GM21423 (cell line): ENCODE data around the gene MDH2.
"Not testable (repeated sequence)": the region's sequence is repeated elsewhere in the genome, so short reads cannot be mapped to it uniquely, and the experiment has no call there.

ENCODE experiments used
- ATAC-seq: cut with Tn5 transposase; IDR thresholded peaks from one replicate; pipeline ENCODE4 v1.9.1; 2021; ENCODE audit warnings: mild to moderate bottlenecking, moderate library complexity; ENCODE audit not compliant: unreplicated experiment

MDH2 gene

DNA sequence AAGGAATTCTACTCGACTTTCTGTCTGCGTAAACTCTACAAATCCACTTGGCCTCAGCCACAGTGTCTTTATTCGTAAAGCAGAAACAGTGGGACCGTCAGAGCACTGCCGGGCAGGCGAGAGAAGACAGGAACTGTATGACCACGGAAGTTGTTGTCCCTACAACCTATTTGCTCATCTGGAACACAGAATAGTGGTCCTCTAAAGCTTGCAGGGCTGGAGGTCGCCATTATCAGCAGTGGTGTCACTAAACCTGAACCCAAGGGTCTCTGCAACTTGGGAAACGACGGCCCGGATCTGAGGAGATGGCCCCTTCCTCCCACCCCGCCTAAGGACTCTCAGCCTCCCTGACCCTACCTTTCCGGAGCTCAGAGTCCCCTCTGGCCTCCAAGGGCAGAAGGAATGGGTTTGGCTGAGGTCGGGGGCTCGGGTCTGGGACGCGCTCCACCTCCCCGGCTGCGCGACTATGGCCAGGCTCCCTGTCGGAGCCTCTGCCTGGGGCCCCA lies 548 bp upstream of the MDH2 start:
- peak; percentile 8 for ATAC-seq

DNA sequence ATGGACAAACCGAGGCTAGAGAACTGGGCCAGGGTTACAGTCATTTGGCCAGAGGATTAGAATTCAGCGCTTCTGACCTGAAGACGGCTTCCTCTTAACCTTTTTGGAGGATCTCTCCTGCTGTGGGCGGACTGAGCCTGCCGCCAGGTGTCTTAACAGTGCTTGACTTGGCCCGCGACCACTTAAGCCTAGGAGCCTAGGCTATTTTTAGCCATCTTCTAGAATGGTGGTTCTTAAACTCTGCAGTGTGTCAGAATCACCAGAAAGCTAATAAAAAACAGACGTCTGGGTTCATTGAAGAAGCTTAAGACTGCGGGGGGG lies 722 bp downstream of the MDH2 start:
- no peak for ATAC-seq

DNA sequence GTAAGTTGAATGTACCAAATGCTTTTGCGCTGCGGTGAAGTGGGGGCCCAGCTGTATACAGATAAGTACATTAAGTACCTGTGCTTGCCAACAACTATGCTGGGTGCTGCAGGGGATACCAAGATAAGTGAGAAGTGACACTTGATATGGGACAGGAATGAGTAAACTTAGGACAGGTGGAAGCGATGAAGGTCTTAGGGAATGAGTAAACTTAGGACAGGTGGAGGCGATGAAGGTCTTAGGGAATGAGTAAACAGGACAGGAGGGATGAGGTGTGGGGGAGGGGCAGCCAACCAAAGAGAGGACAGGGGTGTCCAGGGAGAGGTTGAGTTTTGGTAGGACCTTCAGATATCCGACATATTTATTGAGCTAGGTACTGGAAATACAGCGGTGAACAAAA lies 1.4 kb downstream of the MDH2 start:
- no peak for ATAC-seq

DNA sequence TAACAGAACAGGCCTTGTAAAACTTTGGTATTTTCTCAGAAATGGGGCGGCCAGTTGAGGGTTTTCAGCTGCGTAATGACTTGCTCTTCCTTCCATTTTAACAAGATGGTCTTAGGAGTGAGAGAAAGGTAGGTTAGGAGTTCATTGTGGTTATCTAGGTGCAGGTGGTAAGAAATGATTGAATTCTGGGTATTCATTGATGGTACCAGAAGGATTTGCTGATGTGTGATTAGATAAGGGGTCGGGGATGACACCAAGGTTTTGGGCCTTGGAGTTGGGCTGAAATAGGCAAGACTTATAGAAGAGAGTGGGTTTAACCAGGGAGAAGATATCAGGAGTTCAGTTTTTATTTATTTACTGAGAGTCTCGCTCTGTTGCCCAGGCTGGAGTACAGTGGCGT lies 2.6 kb downstream of the MDH2 start:
- ATAC-seq = no peak

DNA sequence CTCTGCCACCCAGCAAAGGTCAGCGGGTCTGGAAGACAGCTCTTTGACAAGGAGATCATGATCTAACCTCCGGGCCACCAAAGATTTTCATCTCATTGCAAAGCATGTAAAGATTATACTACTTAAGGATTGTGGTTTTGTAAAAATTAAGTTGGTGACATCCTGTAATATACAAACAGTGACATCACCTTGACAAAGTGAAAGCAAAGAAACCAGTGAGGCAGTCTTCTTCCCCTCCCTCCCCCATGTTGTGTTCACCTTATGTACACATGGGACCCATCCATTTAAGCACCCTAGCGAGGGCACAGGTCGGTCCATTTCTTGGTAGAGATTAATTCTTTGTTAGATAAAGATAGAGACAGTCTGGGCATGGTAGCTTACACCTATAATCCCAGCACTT lies 3.9 kb downstream of the MDH2 start:
- no peak for ATAC-seq

DNA sequence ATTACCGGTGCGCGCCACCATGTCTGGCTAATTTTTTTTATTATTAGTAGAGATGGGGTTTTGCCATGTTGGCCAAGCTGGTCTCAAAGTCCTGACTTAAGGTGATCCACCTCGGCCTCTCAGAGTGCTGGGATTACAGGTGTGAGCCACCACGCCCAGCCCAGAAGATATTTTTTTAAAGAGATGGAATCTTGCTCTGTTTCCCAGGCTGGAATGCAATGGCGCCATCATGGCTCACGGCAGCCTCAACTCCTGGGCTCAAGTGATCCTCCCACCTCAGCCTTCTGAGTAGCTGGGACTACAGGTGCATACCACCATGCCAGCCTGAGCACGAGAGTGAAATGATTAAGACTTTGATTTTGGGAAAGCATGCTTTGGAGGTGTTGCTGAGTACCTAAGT lies 4.8 kb downstream of the MDH2 start:
- not testable (repeated sequence) for ATAC-seq

DNA sequence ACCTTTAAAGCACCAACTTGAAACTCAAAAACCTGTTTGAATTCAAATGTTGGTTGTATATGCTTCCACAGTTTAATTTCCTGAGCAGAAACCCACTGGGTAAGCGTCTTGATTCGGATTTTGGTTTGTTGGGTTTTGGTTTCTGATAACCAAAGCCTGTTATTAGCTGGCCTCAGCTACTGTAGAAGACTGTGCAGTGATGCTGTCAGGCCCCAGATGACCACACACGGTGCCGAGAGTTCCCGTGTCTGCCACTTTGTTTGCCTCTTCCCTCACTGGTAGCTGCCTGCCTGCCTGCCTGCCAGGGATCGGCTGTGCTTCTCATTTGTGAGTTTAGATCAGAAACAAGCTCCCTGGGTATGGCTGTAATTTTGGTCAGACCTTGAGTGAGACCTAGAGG lies 5.6 kb downstream of the MDH2 start:
- no peak for ATAC-seq

DNA sequence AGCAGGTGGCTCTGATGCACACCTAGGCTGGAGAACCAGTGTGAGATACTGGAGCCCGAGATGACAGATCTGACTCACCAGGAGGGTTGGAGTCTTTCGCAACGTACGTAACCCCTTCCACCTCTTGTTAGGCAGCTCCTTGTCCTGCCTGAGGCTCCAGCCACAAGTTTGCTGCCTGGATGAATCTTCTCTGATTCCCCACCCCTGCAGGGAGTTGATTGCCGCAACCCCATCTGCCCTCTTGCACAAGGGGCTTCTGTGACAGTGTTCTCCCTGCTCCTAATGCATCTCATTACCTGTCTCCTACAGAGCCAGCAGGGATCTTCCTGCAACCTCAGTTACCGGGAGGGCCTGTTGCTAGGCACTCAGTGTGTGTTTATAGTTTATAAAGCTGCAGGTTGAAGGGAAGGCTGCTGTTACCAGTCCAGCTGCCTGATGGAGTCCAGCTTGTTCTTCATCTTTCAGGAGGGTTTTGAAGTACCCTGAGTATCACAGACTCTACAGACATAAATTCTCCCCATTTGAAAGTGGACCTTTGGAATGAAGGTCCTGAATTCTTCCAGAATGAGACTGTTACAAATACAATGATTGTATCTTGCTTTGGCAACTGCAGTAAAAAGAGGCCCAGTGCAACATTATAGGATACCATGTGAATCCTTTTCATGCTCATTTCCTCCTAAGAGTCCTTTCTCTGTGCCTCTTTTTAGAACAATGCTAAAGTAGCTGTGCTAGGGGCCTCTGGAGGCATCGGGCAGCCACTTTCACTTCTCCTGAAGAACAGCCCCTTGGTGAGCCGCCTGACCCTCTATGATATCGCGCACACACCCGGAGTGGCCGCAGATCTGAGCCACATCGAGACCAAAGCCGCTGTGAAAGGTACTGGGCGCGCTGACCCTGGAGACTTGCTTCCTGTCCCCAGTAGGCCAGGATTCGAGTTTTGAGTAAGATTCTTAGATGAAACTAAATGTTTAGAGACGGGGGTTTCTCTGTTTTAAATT lies 6.5 kb downstream of the MDH2 start:
- ATAC-seq = no peak

DNA sequence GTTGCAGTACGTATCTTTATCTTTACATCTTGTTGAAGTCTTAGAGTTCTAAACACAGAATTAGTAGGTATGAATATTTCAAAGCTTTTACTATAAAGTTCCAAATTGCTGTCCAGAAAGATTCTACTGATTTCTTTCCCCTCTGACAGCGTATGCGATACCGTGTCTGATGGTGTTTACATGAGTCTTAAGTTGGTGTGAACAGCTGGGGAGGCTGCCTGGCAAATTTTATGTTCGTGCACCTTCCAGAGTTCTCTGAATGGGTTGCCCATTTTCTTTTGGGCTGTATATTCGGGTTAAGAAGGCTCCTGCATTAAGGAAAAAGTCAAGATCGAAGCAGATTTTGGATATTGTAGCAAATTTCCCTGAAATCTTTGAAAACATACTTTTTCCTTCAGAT lies 8.3 kb downstream of the MDH2 start:
- ATAC-seq = no peak

DNA sequence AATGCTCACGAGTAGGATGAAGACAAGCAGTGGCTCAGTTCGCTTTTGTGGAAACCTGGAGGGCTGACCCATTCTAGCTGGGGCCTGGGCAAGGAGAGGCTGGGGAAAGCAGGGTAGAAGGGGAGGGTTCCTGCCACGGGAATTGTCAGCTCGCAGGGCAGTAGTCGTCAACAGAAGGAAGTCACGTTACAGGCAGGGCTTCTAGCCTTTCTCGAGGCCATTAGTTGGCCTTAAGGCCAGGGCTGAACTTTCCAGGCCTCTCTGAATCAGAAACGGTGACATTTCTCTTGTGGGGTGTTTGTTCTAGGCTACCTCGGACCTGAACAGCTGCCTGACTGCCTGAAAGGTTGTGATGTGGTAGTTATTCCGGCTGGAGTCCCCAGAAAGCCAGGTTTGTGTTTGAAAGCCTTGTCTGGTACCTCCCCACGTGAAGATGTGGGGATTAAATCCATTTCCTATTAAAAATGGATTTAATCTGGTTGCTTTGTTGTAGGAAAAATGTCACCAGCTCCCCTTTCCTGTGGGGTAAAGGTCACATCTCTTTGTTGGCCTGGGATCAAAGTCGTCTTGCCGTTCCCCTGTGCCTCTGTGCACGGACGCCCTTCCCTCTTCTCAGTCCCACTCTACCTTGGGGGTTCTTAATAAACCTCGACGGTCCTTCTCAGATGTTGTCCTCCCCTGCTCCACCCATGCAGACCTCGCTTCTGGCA lies 9.4 kb downstream of the MDH2 start:
- no peak for ATAC-seq

DNA sequence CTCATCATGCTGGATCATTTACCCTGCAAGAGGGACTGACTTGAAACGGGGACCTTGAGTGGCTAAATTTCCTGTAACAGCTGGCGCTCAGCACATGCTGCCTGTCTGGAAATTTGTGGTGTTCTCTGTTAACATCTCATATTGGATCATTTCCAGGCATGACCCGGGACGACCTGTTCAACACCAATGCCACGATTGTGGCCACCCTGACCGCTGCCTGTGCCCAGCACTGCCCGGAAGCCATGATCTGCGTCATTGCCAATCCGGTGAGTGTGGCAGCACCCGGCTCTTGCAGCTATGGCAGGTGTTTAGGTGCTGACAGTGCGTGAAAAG lies 9.9 kb downstream of the MDH2 start:
- ATAC-seq = no peak

DNA sequence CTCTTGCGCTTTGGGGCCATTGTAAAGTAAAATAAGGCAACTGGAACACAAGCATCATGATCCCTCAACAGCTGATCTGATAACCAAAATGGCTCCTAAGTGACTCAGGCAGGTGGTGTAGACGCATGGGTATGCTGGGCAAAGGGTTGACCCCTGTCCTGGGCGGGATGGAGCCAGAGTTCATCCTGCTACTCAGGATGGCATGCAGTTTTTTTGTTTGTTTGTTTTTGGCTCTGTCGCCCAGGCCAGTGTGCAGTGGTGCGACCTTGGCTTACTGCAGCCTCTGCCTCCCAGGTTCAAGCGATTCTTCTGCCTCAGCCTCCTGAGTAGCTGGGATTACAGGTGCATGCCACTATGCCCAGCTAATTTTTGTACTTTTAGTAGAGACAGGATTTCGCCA lies 10.8 kb downstream of the MDH2 start:
- not testable (repeated sequence) for ATAC-seq

DNA sequence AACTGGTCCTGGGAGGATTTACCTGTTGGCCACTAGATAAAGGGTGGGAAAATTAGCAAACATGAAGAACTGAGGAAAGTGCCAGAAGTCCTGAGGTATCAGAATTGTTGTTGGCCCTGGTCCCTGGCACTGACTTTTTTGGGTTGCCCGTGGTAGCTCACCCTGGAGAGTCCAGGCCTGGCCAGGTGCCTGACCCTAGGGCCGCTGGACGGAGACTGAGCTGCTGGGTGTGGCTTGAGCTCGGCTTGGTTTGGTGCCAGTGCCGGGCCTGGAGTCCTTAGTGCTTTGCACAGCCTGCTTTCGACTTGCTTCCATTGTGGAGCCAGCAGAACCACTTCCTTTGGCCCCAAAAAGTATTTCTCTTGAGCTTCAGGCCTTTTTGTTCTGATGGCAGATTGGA lies 12.9 kb downstream of the MDH2 start:
- no peak for ATAC-seq

DNA sequence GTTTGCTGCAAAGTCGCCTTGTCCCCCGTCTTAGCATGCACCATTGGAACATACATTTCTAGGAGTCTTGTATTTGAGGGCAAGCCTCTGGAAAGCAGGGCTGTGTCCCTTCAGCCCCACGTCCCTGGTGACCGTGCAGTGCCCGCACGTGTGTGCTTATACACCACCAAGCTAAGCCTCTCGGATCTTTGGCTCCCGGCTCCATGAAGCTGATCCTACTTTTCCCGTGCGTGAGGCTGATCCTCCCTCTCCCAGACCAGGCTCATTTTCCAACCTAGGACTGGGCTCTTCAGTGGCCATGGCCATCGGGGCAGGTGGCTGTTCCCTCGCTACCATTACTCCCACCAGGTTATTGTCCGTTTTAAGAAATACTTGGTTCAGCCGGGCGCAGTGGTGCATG lies 14.3 kb downstream of the MDH2 start:
- ATAC-seq = no peak

DNA sequence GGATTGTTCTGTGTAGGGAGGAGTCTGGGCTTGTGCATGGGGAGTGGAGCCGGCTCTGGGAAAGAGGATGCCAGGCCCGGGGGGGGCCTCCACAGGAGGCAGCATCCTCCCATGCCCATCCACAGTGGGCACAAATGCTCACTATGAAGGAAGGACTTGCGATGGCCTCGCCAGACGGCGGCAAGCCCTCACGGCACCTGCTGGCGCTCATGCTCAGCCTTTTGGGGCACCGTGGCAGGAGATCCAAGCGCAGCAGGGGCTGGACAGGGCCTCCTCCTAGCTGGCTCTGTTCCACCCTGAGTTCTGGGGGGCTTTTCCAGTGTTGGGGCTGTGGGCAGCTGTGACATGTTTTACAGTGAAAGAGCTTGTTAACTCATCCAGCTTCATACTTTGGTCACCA lies 15.2 kb downstream of the MDH2 start:
- no peak for ATAC-seq

DNA sequence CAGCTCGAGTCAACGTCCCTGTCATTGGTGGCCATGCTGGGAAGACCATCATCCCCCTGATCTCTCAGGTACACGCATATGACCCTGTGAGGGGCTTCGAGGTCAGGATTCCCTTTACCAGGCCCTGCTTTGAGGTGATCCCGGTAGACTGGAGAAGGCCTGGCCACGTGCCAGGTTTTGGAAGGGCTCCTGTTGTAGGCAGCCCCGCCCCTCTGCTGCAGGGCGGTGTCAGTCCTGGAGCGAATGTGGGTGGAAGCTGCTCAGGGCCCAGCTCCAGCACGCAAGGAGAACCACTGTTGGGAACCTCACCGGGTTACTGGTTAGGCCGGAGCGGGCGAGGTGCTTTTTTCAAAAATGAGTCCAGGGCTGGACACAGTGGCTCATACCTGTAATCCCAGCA lies 15.6 kb downstream of the MDH2 start:
- no peak for ATAC-seq

DNA sequence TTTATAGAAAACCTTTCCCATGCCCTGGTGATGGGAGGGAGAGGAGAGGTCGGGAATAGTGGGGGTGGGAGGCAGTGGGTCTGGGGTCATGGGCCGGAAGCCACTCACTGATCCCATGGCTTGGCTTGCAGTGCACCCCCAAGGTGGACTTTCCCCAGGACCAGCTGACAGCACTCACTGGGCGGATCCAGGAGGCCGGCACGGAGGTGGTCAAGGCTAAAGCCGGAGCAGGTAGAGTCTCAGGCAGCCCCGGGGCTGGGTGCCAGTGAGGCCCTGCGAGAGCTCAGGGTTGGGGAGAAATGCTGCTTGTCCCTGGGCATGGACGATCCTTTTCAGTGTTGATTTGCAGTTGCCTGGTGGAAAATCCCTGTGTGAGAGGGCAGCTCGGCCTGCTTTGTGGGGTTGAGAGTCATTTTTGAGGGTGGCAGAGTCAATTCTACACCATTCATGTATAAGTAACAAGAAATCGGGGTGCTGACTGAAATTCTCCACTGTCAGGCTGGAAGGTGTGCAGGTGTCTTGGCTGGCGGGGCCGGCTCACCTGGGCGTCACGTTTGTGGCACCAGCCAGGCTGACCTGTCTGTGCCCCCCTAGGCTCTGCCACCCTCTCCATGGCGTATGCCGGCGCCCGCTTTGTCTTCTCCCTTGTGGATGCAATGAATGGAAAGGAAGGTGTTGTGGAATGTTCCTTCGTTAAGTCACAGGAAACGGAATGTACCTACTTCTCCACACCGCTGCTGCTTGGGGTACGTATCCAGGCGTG lies 16.5 kb downstream of the MDH2 start:
- ATAC-seq = no peak

DNA sequence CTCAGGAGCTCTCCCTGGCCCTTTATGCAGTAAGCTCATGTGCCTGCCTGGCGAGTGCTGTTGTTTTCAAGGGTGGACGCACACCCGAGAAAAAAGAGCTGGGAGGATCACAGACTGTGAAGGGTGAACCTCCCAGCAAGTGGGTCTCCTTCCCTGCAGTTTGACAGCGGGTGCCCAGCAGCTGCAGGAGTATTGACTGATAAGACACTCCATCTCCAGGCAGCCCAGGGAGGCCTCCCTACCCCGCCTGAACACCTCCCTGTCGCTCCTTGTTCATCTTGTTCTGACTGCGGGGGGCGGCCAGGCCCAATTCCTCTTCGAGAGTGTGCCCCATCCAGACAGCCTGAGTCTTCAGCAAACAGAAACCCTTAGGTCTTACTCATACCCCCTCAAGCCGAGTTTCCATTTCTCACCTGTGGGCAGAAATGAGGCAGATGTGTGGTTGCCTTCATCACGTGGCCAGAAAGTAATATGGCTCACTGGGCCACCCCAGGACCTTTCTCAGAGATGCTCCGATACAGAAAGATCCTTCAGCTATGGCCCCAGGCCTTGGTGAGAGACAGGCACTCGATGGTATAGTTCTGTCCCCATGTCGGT lies 17.2 kb downstream of the MDH2 start:
- no peak for ATAC-seq

DNA sequence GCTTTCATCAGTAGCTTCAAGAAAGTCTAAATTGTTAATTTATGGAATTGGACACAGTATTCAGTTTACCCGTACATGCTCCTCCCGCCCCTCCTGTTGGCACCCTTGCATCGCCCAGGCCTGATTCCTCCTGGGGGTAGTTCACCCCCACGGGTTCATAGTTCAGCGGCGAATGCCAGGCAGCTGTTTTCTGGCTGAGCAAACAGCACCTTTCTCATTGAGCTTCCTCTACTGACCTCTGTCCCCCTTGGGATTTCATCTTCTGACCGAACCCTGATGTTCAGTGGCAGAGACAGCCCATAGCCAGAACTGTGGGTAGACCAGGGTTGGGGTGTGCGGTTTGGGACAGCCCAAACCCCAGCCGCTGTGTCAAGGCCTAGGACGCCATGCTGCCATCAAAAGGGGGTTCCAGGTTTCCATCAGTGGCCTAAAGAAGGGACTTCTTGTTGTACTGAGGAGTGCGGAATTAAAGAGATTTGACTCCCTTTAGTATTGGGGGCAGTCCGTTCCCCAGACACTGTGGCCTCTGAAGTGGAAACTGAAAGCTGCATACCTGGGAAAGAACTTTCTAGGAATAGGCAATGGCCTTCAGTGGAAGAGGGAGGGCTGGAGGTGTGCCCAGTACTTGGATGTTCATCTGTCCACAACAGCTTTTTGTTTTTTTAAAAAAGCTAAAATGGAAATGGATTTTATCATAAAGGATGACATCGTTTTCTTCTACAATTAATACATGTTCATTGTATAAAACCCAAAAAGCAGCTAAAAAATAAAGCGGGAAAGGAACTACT lies 19.0 kb downstream of the MDH2 start:
- ATAC-seq = no peak

DNA sequence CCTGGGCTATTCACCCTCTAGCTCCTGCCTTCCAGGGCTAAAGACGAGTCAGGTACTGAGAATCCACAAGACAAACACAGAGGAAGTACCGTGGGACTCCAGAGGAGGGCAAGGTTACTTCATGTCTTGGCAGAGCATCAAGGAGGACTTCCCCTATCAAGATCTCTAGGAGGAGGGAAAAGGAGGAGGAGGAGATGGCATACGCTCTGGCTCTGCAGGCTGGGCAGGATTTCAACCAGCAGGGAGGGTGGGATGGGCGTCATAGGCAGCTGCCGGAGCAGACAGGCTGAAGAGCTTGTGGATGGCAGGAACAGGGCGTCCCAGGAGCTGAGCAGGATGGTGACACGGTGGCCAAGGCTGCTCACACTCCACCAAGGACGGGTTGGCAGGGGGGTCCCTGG lies 21.3 kb downstream of the MDH2 start:
- ATAC-seq = no peak
